Omental fat pad (tissue), 4 donors: ENCODE measurements around the gene DCHS2. TPM values are rescaled to one million over a fixed set of nuclear protein-coding genes. Genes with fewer than 3 reads are reported as not detected.

Source experiments
- ATAC-seq: fragments of 150-250 bp; one replicate; pipeline ENCODE4 v1.9.1; 2016; ENCODE audit warnings: mild to moderate bottlenecking, moderate library complexity; ENCODE audit not compliant: low FRiP score
- DNase-seq: peaks from one replicate; pipeline ENCODE4 v3.0.0-alpha.2; 2019; ENCODE audit warnings: low spot score
- CTCF ChIP-seq, 3 donors: fragments of 450-650 bp; IDR thresholded peaks; one replicate each; pipeline ENCODE4 v1.5.1; 2016 to 2017; ENCODE audit warnings: antibody characterized with exemption in 3 of 3, mild to moderate bottlenecking in 3 of 3, moderate library complexity in 2 of 3
- total RNA-seq, 4 donors: library from RNA; depleted of rRNA; stranded (reverse); fragments of >200 nt; gene quantifications; one replicate each; pipeline ENCODE4 v1.1.0, GENCODE V29; 2016

The DCHS2 gene
- total RNA-seq, 4 donors from 2014 or later: 0.06 to 2.0 (median 0.72) TPM

GRCh38 chr4:154467886-154468285 lies 23.7 kb downstream of the DCHS2 start:
- no peak for ATAC-seq
- no peak for TF ChIP-seq CTCF (IDR thresholded peaks at IDR 0.05)
- no peak for DNase-seq

- no peak for ATAC-seq
- TF ChIP-seq CTCF (IDR thresholded peaks at IDR 0.05): no peak
- no peak for DNase-seq
These were observed 25.3 kb downstream of the DCHS2 start for GRCh38 chr4:154466336-154466735.

GRCh38 chr4:154465085-154465484 lies 26.5 kb downstream of the DCHS2 start:
- TF ChIP-seq CTCF (IDR thresholded peaks at IDR 0.05): no peak
- ATAC-seq (no peak), DNase-seq (no peak)

- no peak for DNase-seq
- ATAC-seq: no peak
- TF ChIP-seq CTCF (IDR thresholded peaks at IDR 0.05): no peak
These were observed 26.9 kb downstream of the DCHS2 start for GRCh38 chr4:154464654-154465053.

GRCh38 chr4:154462081-154462810 lies 29.4 kb downstream of the DCHS2 start:
- TF ChIP-seq CTCF (IDR thresholded peaks at IDR 0.05): no peak
- no peak for DNase-seq
- no peak for ATAC-seq

- DNase-seq (no peak), ATAC-seq (no peak)
- no peak for TF ChIP-seq CTCF (IDR thresholded peaks at IDR 0.05)
These were observed 34.1 kb downstream of the DCHS2 start for GRCh38 chr4:154457471-154457870.

GRCh38 chr4:154456889-154457288 lies 34.7 kb downstream of the DCHS2 start:
- ATAC-seq: no peak
- no peak for TF ChIP-seq CTCF (IDR thresholded peaks at IDR 0.05)
- no peak for DNase-seq
